Gastrocnemius medialis (tissue), 4 donors: ENCODE measurements around the gene ATL1. TPM values are rescaled to one million over a fixed set of nuclear protein-coding genes. Genes with fewer than 3 reads are reported as not detected.
"Not testable (repeated sequence)": the region's sequence is repeated elsewhere in the genome, so short reads cannot be mapped to it uniquely, and the experiment has no call there.

Experiments used
- ATAC-seq, 2 donors: fragments of 150-250 bp; one replicate each; pipeline ENCODE4 v1.9.1; 2016
- DNase-seq, 2 donors: peaks; one replicate each; pipeline ENCODE4 v3.0.0-alpha.2; 2019
- H3K27ac ChIP-seq, 4 donors: fragments of 200-600 bp; sonication (generic); 1 replicate in 1 of 4; 2 replicates in 3 of 4; pipeline ENCODE4 v1.5.1; 2016 to 2018; ENCODE audit warnings: mild to moderate bottlenecking in 2 of 4, moderate library complexity in 1 of 4
- H3K27me3 ChIP-seq, 3 donors: fragments of 200-600 bp; sonication (generic) in 2 of 3; 1 replicate in 1 of 3; 2 replicates in 2 of 3; pipeline versions ENCODE4 v1.5.1 to v1.6.0; 2016 to 2019; ENCODE audit warnings: mild to moderate bottlenecking in 1 of 3, moderate library complexity in 1 of 3
- H3K36me3 ChIP-seq, 2 donors: fragments of 200-600 bp; sonication (generic) in 1 of 2; one replicate each; pipeline ENCODE4 v1.5.1; 2017 to 2018
- H3K4me1 ChIP-seq, 2 donors: fragments of 200-600 bp; sonication (generic) in 1 of 2; one replicate each; pipeline ENCODE4 v1.5.1; 2016 to 2017; ENCODE audit warnings: mild to moderate bottlenecking in 2 of 2
- H3K4me3 ChIP-seq, 4 donors: fragments of 200-600 bp; sonication (generic) in 3 of 4; 1 replicate in 1 of 4; 2 replicates in 3 of 4; pipeline ENCODE4 v1.5.1; 2016 to 2019; ENCODE audit warnings: mild to moderate bottlenecking in 2 of 4
- H3K9me3 ChIP-seq, 3 donors: fragments of 200-600 bp; sonication (generic) in 2 of 3; 1 replicate in 1 of 3; 2 replicates in 2 of 3; pipeline ENCODE4 v1.5.1; 2016 to 2019
- CTCF ChIP-seq, 5 experiments: fragments of 450-650 bp in 3 of 5; fragments of 200-600 bp in 2 of 5; sonication (generic) in 2 of 5; IDR thresholded peaks in 4 of 5; conservative IDR thresholded peaks in 1 of 5; 1 replicate in 4 of 5; 2 replicates in 1 of 5; pipeline ENCODE4 v1.5.1; 2016 to 2019; ENCODE audit warnings: antibody characterized with exemption in 5 of 5, mild to moderate bottlenecking in 3 of 5, moderate library complexity in 3 of 5
- POLR2A ChIP-seq, 2 donors: fragments of 450-650 bp; IDR thresholded peaks; one replicate each; pipeline ENCODE4 v1.6.1; 2017; ENCODE audit warnings: antibody characterized with exemption in 2 of 2, mild to moderate bottlenecking in 2 of 2, moderate library complexity in 2 of 2
- in situ Hi-C, 4 donors: fragments of 200-750 bp; cut with MboI; loops; one replicate each; pipeline versions ENCODE4 v1.15.0 to v1.8.0; 2017; ENCODE audit warnings: low sequenced_read_pairs in 4 of 4
- intact Hi-C: fragments of 100-400 bp; cut with DNase I; formaldehyde crosslinking; loops from one replicate; pipeline ENCODE4 v1.15.1; 2023; ENCODE audit warnings: low total_unique reads
- total RNA-seq, 4 donors: library from RNA; depleted of rRNA; stranded (reverse); fragments of >200 nt; gene quantifications; one replicate each; pipeline versions ENCODE4 v1.1.0 to v1.2.3, GENCODE V29; 2016

Gene ATL1
- total RNA-seq, 4 donors from 2014 or later = 0.15 to 1.3 (median 0.58) TPM

GRCh38 chr14:50658203-50658602, 98.3 kb downstream of the ATL1 start:
- DNase-seq (no peak), ATAC-seq (no peak)
- Histone ChIP-seq H3K9me3 (no peaks in the 10 kb centered on the region), H3K4me1 (peaks cover 23 to 36% of the 10 kb centered on the region in 2 donors), H3K27me3 (no peaks in the 10 kb centered on the region), H3K36me3 (peaks cover 0 to 5% of the 10 kb centered on the region in 2 donors), H3K27ac (peak overlapping the region in 3 of 4 donors; percentile 10 to 42 (median 11)), H3K4me3 (no peak overlapping the region)
- in situ Hi-C loops (no loop called here), intact Hi-C loops (no loop called here)
- no peak for TF ChIP-seq CTCF (IDR thresholded peaks at IDR 0.05 in 4 of 5, conservative IDR thresholded peaks at IDR 0.05 in 1 of 5)
- TF ChIP-seq POLR2A (IDR thresholded peaks at IDR 0.05) = no peak

- no peak for DNase-seq
- in situ Hi-C loops (no loop called here), intact Hi-C loops (no loop called here)
Observed at GRCh38 chr14:50659327-50659974, 99.5 kb downstream of the ATL1 start.

GRCh38 chr14:50664579-50664978, 104.6 kb downstream of the ATL1 start:
- intact Hi-C loops, ATAC-seq, DNase-seq, in situ Hi-C loops, H3K27me3 ChIP-seq, H3K9me3 ChIP-seq, H3K4me3 ChIP-seq, H3K27ac ChIP-seq: not testable (repeated sequence)
- H3K36me3 ChIP-seq = peaks cover 0 to 16% of the 10 kb centered on the region in 2 donors
- peaks cover 33 to 35% of the 10 kb centered on the region in 2 donors for H3K4me1 ChIP-seq

More at GRCh38 chr14:50659327-50659974, 99.5 kb downstream of the ATL1 start:
- H3K27ac ChIP-seq = peak overlapping the region in 2 of 4 donors; percentile 10 to 42
- H3K36me3 ChIP-seq = peaks cover 0 to 12% of the 10 kb centered on the region in 2 donors
- peaks cover 33 to 41% of the 10 kb centered on the region in 2 donors for H3K4me1 ChIP-seq
- TF ChIP-seq CTCF (IDR thresholded peaks at IDR 0.05 in 4 of 5, conservative IDR thresholded peaks at IDR 0.05 in 1 of 5) = no peak
- TF ChIP-seq POLR2A (IDR thresholded peaks at IDR 0.05) = no peak
- no peaks in the 10 kb centered on the region for H3K9me3 ChIP-seq
- no peak for ATAC-seq
- H3K27me3 ChIP-seq = no peaks in the 10 kb centered on the region
- no peak overlapping the region for H3K4me3 ChIP-seq

GRCh38 chr14:50665300-50665699, 105.4 kb downstream of the ATL1 start:
- H3K9me3 ChIP-seq, ATAC-seq, DNase-seq, H3K27me3 ChIP-seq, in situ Hi-C loops, H3K4me3 ChIP-seq: not testable (repeated sequence)
- intact Hi-C loops = loop anchor here (5.0 kb wide), 2 partner anchors 133 to 433 kb away; partner anchors contain the start of genes MAP4K5 and SOS2
- peaks cover 0 to 16% of the 10 kb centered on the region in 2 donors for H3K36me3 ChIP-seq
- H3K27ac ChIP-seq = peak overlapping the region in 1 of 4 donors; percentile 89
- H3K4me1 ChIP-seq = peaks cover 30 to 35% of the 10 kb centered on the region in 2 donors

GRCh38 chr14:50666772-50667683, 107.1 kb downstream of the ATL1 start:
- Histone ChIP-seq H3K27me3 (no peaks in the 10 kb centered on the region), H3K4me3 (peak overlapping the region; percentile 65 to 95 (median 80)), H3K27ac (peak overlapping the region; percentile 89 to 97 (median 96)), H3K9me3 (no peaks in the 10 kb centered on the region), H3K36me3 (peaks cover 0 to 11% of the 10 kb centered on the region in 2 donors), H3K4me1 (peaks cover 28 to 30% of the 10 kb centered on the region in 2 donors)
- DNase-seq (peak; percentile 9 to 36), ATAC-seq (peak; percentile 59 to 60)
- in situ Hi-C loops (no loop called here), intact Hi-C loops (loop anchor here (1.0 to 5.0 kb wide), 4 partner anchors 72 to 435 kb away; partner anchors contain the start of genes MAP4K5 and SOS2)
- TF ChIP-seq CTCF (IDR thresholded peaks at IDR 0.05 in 4 of 5, conservative IDR thresholded peaks at IDR 0.05 in 1 of 5) (no peak), POLR2A (IDR thresholded peaks at IDR 0.05) (peak; percentile 47 to 57)
